ENCODE results near the gene ATP11A. TPM values are rescaled to one million over a fixed set of nuclear protein-coding genes. Genes with fewer than 3 reads are reported as not detected.
A peak's percentile ranks its signal among the peaks of the same experiment; 100 is the strongest.

ATP11A gene
- total RNA-seq, 2 donors from 2014 or later, result 122 to 140 TPM

GRCh38 chr13:112671359-112671758 lies 18.5 kb upstream of the ATP11A start:
- no peaks in the 10 kb centered on the region for H3K36me3 ChIP-seq (ENCODE audit: control insufficient read depth, insufficient read depth, low read length)
- 80 to 90% methylated on average over 8 to 10 of the region's 10 CpGs for WGBS, 2 experiments (ENCODE audit: insufficient coverage in 1 of 2, insufficient read length in 1 of 2)
- H3K4me1 Mint-ChIP-seq, result peaks cover 7% of the 10 kb centered on the region
- H3K27me3 Mint-ChIP-seq (ENCODE audit: insufficient read depth), result peaks cover 4% of the 10 kb centered on the region
- H3K4me3 Mint-ChIP-seq, result no peak overlapping the region
- no peaks in the 10 kb centered on the region for H3K9me3 Mint-ChIP-seq
- H3K4me1 ChIP-seq (ENCODE audit: control insufficient read depth, insufficient read depth, low read length), result no peaks in the 10 kb centered on the region
- H3K36me3 Mint-ChIP-seq (ENCODE audit: low read depth), result no peaks in the 10 kb centered on the region
- no peaks in the 10 kb centered on the region for H3K27me3 ChIP-seq (ENCODE audit: control insufficient read depth, insufficient read depth, low read length, poor library complexity, severe bottlenecking)
- DNase-seq, result peak; percentile 36
- H3K27ac Mint-ChIP-seq, result no peak overlapping the region
- H3K9ac ChIP-seq (ENCODE audit: extremely low read depth, low read length, poor library complexity, severe bottlenecking), result no peak overlapping the region
- no peaks in the 10 kb centered on the region for H3K9me3 ChIP-seq (ENCODE audit: control insufficient read depth, low read length)
- no peak overlapping the region for H3K27ac ChIP-seq (ENCODE audit: low read depth, low read length)
- no peak overlapping the region for H3K4me3 ChIP-seq (ENCODE audit: low read length)
- TF ChIP-seq CTCF (conservative IDR thresholded peaks at IDR 0.05), result no peak

GRCh38 chr13:112672651-112673284 lies 17.1 kb upstream of the ATP11A start:
- H3K27me3 Mint-ChIP-seq (ENCODE audit: insufficient read depth), result peaks cover 4% of the 10 kb centered on the region
- H3K4me1 Mint-ChIP-seq, result peaks cover 7% of the 10 kb centered on the region
- H3K4me3 Mint-ChIP-seq, result no peak overlapping the region
- TF ChIP-seq CTCF (conservative IDR thresholded peaks at IDR 0.05), result no peak
- H3K36me3 Mint-ChIP-seq (ENCODE audit: low read depth), result no peaks in the 10 kb centered on the region
- H3K27ac Mint-ChIP-seq, result no peak overlapping the region
- Histone ChIP-seq H3K27me3 (ENCODE audit: control insufficient read depth, insufficient read depth, low read length, poor library complexity, severe bottlenecking) (no peaks in the 10 kb centered on the region), H3K4me3 (ENCODE audit: low read length) (no peak overlapping the region), H3K4me1 (ENCODE audit: control insufficient read depth, insufficient read depth, low read length) (no peaks in the 10 kb centered on the region), H3K9ac (ENCODE audit: extremely low read depth, low read length, poor library complexity, severe bottlenecking) (no peak overlapping the region), H3K27ac (ENCODE audit: low read depth, low read length) (no peak overlapping the region), H3K9me3 (ENCODE audit: control insufficient read depth, low read length) (no peaks in the 10 kb centered on the region), H3K36me3 (ENCODE audit: control insufficient read depth, insufficient read depth, low read length) (no peaks in the 10 kb centered on the region)
- no peaks in the 10 kb centered on the region for H3K9me3 Mint-ChIP-seq
- peak; percentile 40 for DNase-seq
- WGBS, 2 experiments (ENCODE audit: insufficient coverage in 1 of 2, insufficient read length in 1 of 2), result 90 to 92% methylated on average over 7 to 8 of the region's 8 CpGs

- Histone ChIP-seq H3K27ac (ENCODE audit: low read depth, low read length) (no peak overlapping the region), H3K4me1 (ENCODE audit: control insufficient read depth, insufficient read depth, low read length) (no peaks in the 10 kb centered on the region), H3K4me3 (ENCODE audit: low read length) (no peak overlapping the region), H3K9ac (ENCODE audit: extremely low read depth, low read length, poor library complexity, severe bottlenecking) (no peak overlapping the region), H3K36me3 (ENCODE audit: control insufficient read depth, insufficient read depth, low read length) (no peaks in the 10 kb centered on the region), H3K9me3 (ENCODE audit: control insufficient read depth, low read length) (no peaks in the 10 kb centered on the region), H3K27me3 (ENCODE audit: control insufficient read depth, insufficient read depth, low read length, poor library complexity, severe bottlenecking) (no peaks in the 10 kb centered on the region)
- Mint-ChIP-seq H3K27ac (no peak overlapping the region), H3K27me3 (ENCODE audit: insufficient read depth) (peaks cover 4% of the 10 kb centered on the region), H3K36me3 (ENCODE audit: low read depth) (no peaks in the 10 kb centered on the region), H3K9me3 (peaks cover 11% of the 10 kb centered on the region), H3K4me1 (peaks cover 7% of the 10 kb centered on the region), H3K4me3 (no peak overlapping the region)
- 79 to 89% methylated on average over 8 to 14 of the region's 15 CpGs for WGBS, 2 experiments (ENCODE audit: insufficient coverage in 1 of 2, insufficient read length in 1 of 2)
- TF ChIP-seq CTCF (conservative IDR thresholded peaks at IDR 0.05), result no peak
- peak; percentile 41 for DNase-seq
Measured at GRCh38 chr13:112674412-112675365, 15.1 kb upstream of the ATP11A start.

Data from endodermal cell (in vitro differentiated cells).